Hematopoietic multipotent progenitor cell treated with erythropoietin and hydrocortisone succinate and interleukin-3 and kit ligand, for 15 days (in vitro differentiated cells): ENCODE data around the gene RNF183.
"Not testable (repeated sequence)": the region's sequence is repeated elsewhere in the genome, so short reads cannot be mapped to it uniquely, and the experiment has no call there.

Experiments
- DNase-seq: peaks from one replicate; pipeline ENCODE4 v3.0.0-alpha.2; 2015; ENCODE audit warnings: low spot score

RNF183 gene

DNA sequence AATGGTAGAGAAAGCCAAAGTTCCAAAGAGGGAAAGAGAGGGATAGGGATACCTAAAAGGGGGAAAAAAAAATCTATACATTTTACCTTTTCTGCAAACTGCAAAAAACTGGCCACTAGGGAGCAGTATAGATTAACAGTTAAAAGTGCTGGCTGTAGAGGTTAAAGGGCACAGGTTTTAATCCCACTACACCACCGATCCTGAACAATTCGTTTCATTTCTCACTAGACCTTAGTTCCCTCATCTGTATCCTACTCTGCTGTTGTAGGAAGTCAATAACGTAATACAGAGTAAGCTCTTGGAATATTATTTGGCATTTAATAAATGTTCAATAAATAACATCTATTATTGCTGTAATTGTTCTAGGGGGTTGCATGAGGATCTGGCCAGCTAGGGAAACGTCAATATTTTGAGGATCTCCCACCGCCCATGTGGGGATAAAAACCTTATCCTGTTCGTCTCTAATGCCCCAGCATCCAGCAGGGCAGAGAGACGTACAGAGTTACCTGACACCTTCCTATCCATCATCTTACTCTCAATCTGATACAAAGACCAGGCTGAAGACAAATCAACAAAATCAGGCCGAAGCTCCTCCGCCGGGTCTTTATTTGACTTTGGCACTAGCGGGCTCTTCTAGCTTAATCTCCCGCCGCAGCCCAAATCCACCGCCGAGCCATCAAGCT is 28.6 kb downstream of the RNF183 start:
- DNase-seq, result peak; percentile 87

DNA sequence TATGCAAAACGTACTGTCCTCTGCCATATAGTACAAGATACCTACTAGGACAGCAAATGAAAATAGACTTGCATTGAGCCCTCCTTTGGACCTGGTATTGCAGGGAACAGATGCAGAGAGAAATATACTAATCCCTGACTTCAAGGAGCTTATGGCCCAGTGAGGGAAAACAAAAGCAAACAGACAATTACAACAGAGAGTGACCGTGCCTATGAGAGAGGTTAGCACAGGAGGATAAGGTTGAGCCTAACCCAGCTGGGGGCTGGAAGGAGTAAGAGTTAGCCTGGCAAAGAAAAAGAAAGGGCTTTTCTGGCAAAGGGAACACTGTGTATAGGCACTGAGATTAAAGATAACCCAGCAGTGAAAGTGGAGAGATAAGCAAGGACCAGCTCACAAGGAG is 33.3 kb downstream of the RNF183 start:
- DNase-seq, result no peak

DNA sequence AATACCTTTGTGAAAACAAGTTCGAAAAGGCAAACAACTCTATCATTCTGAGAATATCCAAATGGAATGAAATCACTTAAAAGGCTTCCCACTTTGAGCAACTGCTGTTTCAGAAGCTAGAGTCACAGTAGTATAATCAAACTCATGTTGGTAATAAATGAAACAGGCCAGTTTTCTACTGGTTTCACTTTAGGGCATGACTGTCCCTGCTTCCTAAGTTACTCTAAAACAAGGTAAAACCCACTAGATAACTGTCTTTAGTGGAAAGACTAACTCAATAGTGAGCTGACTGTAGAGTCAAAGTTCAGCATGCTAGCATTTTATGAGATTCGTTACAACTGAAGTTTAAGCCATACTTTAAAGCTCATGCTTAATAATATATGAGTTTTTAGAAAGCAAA is 33.8 kb downstream of the RNF183 start:
- no peak for DNase-seq

- DNase-seq, result peak; percentile 31
These were observed 35.1 kb downstream of the RNF183 start for GRCh38 chr9:113267911-113268566.

GRCh38 chr9:113266174-113266573 is 37.0 kb downstream of the RNF183 start:
- no peak for DNase-seq

- DNase-seq, result no peak
These were observed 41.1 kb downstream of the RNF183 start for GRCh38 chr9:113261917-113262671.

- DNase-seq, result no peak
These were observed 44.9 kb downstream of the RNF183 start for GRCh38 chr9:113258282-113258681.

DNA sequence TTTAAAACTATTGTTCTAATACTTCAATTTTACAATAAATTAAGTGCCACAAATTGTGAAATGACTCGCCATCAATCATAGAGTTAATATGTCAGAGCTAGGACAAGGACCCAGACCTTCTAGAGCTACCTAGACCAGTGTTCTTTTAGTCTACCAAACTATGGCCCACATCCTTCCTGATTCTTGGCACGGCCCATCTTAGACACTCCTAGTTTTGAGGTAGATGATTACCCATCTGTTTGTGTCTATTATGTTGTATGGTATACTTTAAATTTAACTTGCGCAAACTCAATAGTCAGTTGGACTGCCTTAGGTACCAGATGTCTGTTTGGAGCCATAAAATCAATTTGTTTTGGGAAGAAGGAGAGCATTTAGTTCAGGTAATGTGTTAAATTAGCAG is 45.3 kb downstream of the RNF183 start:
- DNase-seq, result no peak

GRCh38 chr9:113255438-113255837 is 47.7 kb downstream of the RNF183 start:
- DNase-seq, result no peak

GRCh38 chr9:113254991-113255390 is 48.2 kb downstream of the RNF183 start:
- DNase-seq, result no peak

DNA sequence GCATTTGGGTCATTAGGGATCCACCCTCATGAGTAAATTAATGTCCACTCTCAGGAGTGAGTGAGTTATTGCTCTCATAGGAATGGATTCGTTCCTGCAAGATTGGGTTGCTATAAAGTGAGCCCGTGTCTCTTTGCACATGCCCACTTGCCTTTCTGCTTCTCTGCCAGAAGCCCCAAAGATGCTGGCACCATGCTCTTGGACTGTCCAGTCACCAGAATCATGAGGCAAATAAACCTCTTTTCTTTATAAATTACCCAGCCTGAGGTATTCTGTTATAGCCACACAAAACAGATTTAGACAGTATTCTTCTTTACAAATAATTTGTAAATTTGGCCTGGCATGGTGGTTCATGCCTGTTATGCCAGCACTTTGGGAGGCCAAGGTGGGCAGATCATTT is 52.4 kb downstream of the RNF183 start:
- DNase-seq, result no peak

GRCh38 chr9:113249661-113250060 is 53.5 kb downstream of the RNF183 start:
- DNase-seq, result not testable (repeated sequence)

- no peak for DNase-seq
These were observed 55.5 kb downstream of the RNF183 start for GRCh38 chr9:113247640-113248039.
